HCT116 (cell line): ENCODE measurements around the gene SENP8. TPM values are rescaled to one million over a fixed set of nuclear protein-coding genes. Genes with fewer than 3 reads are reported as not detected.

ENCODE experiments used
- ATAC-seq: fragments of 200-7000 bp; cut with Tn5 transposase; 2 replicates; pipeline ENCODE4 v1.9.1; 2020; ENCODE audit warnings: mild to moderate bottlenecking, moderate library complexity
- BruUV-seq: library from RNA; stranded (reverse); fragments of 400-500 nt; replicated peaks from 2 replicates; lab custom pipeline; 2021; lab: Mats Ljungman, UMichigan
- CTCF ChIA-PET: fragments of 300-600 bp; sonication (Branson Sonifier 250); formaldehyde crosslinking; loops from one replicate; lab custom pipeline; 2021; ENCODE audit warnings: antibody characterized with exemption; lab: Charles Lee
- POLR2A ChIA-PET: fragments of 300-600, 350-600 bp; sonication (Branson Sonifier 250); formaldehyde crosslinking; loops from one replicate; lab custom pipeline; 2021; ENCODE audit warnings: antibody characterized with exemption; lab: Charles Lee
- RAD21 ChIA-PET, 2 experiments: fragments of 300-600 bp; sonication (Branson Sonifier 250); formaldehyde crosslinking; loops; one replicate each; lab custom pipeline; 2023; ENCODE audit warnings: low total read pairs in 2 of 2; ENCODE audit not compliant: uncharacterized antibody in 2 of 2, unreplicated experiment in 2 of 2, low non-redundant PET in 1 of 2; lab: Charles Lee
- DNase-seq: peaks from one replicate; pipeline ENCODE4 v3.0.0-alpha.2; 2010; ENCODE audit warnings: low read depth, low spot score
- H2AFZ ChIP-seq: fragments of 200-600 bp; shearing (Covaris generic), sonication (generic); 2 replicates; pipeline ENCODE4 v1.6.1; 2017; ENCODE audit warnings: low read depth, mixed run types, mixed read lengths, antibody characterized with exemption, low read length; ENCODE audit not compliant: poor library complexity, severe bottlenecking
- H3K27ac ChIP-seq: 2 replicates; pipeline ENCODE4 v1.5.1; 2012; ENCODE audit warnings: low read depth, low read length
- H3K27me3 ChIP-seq: fragments of 200-600 bp; sonication (generic); 2 replicates; pipeline ENCODE4 v1.6.1; 2016; ENCODE audit warnings: mixed run types, low read length, mixed read lengths; ENCODE audit not compliant: insufficient read depth
- H3K36me3 ChIP-seq, 2 experiments: fragments of 200-500 bp in 1 of 2; fragments of 200-600 bp in 1 of 2; sonication (Bioruptor generic) in 1 of 2; sonication (generic) in 1 of 2; 2 replicates each; pipeline versions ENCODE4 v1.5.1 to v1.6.1; 2014 to 2016; ENCODE audit warnings: low read length in 2 of 2, inconsistent platforms in 1 of 2, mixed read lengths in 1 of 2, mixed run types in 1 of 2; ENCODE audit not compliant: insufficient read depth in 2 of 2, control insufficient read depth in 1 of 2
- H3K4me1 ChIP-seq, 2 experiments: fragments of 200-600 bp in 1 of 2; sonication (generic) in 1 of 2; 2 replicates each; pipeline versions ENCODE4 v1.5.1 to v1.6.1; 2012 to 2017; ENCODE audit warnings: low read length in 2 of 2, inconsistent platforms in 1 of 2, mild to moderate bottlenecking in 1 of 2, mixed read lengths in 1 of 2, mixed run types in 1 of 2, moderate library complexity in 1 of 2; ENCODE audit not compliant: insufficient read depth in 2 of 2, control insufficient read depth in 1 of 2
- H3K4me2 ChIP-seq: fragments of 200-600 bp; sonication (generic); 2 replicates; pipeline ENCODE4 v1.6.1; 2017; ENCODE audit warnings: mixed run types, low read length, mixed read lengths
- H3K4me3 ChIP-seq, 2 experiments: fragments of 200-600 bp in 1 of 2; sonication (generic) in 1 of 2; replicated peaks in 1 of 2; 2 replicates each; pipeline ENCODE4 v1.5.1; 2011 to 2016; ENCODE audit warnings: low read length in 2 of 2, control low read depth in 1 of 2, low read depth in 1 of 2, mild to moderate bottlenecking in 1 of 2, mixed read lengths in 1 of 2, mixed run types in 1 of 2
- H3K79me2 ChIP-seq: fragments of 200-600 bp; sonication (generic); 2 replicates; pipeline ENCODE4 v1.6.1; 2017; ENCODE audit warnings: mild to moderate bottlenecking, mixed run types, low read length, moderate library complexity, mixed read lengths; ENCODE audit not compliant: insufficient read depth
- H3K9ac ChIP-seq: fragments of 200-600 bp; sonication (generic); 2 replicates; pipeline ENCODE4 v1.6.1; 2016; ENCODE audit warnings: low read length, mixed read lengths
- H3K9me2 ChIP-seq: fragments of 200-600 bp; sonication (generic), shearing (Covaris generic); 2 replicates; pipeline ENCODE4 v1.6.1; 2017; ENCODE audit warnings: mixed run types, mild to moderate bottlenecking, moderate library complexity; ENCODE audit not compliant: insufficient read depth
- H3K9me3 ChIP-seq, 2 experiments: fragments of 200-500 bp in 1 of 2; fragments of 200-600 bp in 1 of 2; sonication (Bioruptor generic) in 1 of 2; sonication (generic) in 1 of 2; 2 replicates each; pipeline ENCODE4 v1.6.1; 2014 to 2017; ENCODE audit warnings: low read length in 2 of 2, mixed read lengths in 2 of 2, inconsistent platforms in 1 of 2, low read depth in 1 of 2, mild to moderate bottlenecking in 1 of 2, mixed run types in 1 of 2, moderate library complexity in 1 of 2; ENCODE audit not compliant: control insufficient read depth in 1 of 2, insufficient read depth in 1 of 2
- H4K20me1 ChIP-seq: fragments of 200-600 bp; sonication (generic), shearing (Covaris generic); 2 replicates; pipeline ENCODE4 v1.6.1; 2017; ENCODE audit warnings: mixed run types, mild to moderate bottlenecking, moderate library complexity; ENCODE audit not compliant: insufficient read depth
- ATF3 ChIP-seq: IDR thresholded peaks from 2 replicates; pipeline ENCODE4 v1.6.1; 2012
- CBX3 ChIP-seq: IDR thresholded peaks from 2 replicates; pipeline ENCODE4 v1.6.1; 2012; ENCODE audit warnings: low read depth
- CEBPB ChIP-seq: IDR thresholded peaks from 2 replicates; pipeline ENCODE4 v1.6.1; 2012; ENCODE audit warnings: low read depth
- EGR1 ChIP-seq: IDR thresholded peaks from 2 replicates; pipeline ENCODE4 v1.6.1; 2012; ENCODE audit warnings: low read depth
- ELF1 ChIP-seq: IDR thresholded peaks from 2 replicates; pipeline ENCODE4 v1.6.1; 2012; ENCODE audit warnings: low read depth, borderline replicate concordance
- EZH2phosphoT487 ChIP-seq: fragments of 200-600 bp; IDR thresholded peaks from 2 replicates; pipeline ENCODE4 v1.6.1; 2018; ENCODE audit warnings: antibody characterized with exemption, borderline replicate concordance
- FOSL1 ChIP-seq: IDR thresholded peaks from 2 replicates; pipeline ENCODE4 v1.6.1; 2012; ENCODE audit warnings: low read depth
- POLR2A ChIP-seq: IDR thresholded peaks from 2 replicates; pipeline ENCODE4 v1.7.0; 2011; ENCODE audit warnings: borderline replicate concordance; ENCODE audit not compliant: insufficient read depth, insufficient read length; ENCODE audit errors: extremely low read depth
- POLR2AphosphoS5 ChIP-seq: IDR thresholded peaks from 2 replicates; pipeline ENCODE4 v1.6.1; 2011; ENCODE audit warnings: mild to moderate bottlenecking, low read depth, low read length, moderate library complexity
- SIN3A ChIP-seq: IDR thresholded peaks from 2 replicates; pipeline ENCODE4 v1.6.1; 2012; ENCODE audit warnings: low read depth
- TCF7L2 ChIP-seq: IDR thresholded peaks from 2 replicates; pipeline ENCODE4 v1.7.0; 2011; ENCODE audit warnings: borderline replicate concordance, inconsistent platforms; ENCODE audit not compliant: insufficient read depth, insufficient read length; ENCODE audit errors: extremely low read depth
- YY1 ChIP-seq: IDR thresholded peaks from 2 replicates; pipeline ENCODE4 v1.6.1; 2011; ENCODE audit warnings: low read length, low read depth, moderate library complexity, mild to moderate bottlenecking; ENCODE audit not compliant: insufficient replicate concordance; ENCODE audit errors: extremely low read depth
- ZFX ChIP-seq: fragments of 450-650 bp; IDR thresholded peaks from 2 replicates; pipeline ENCODE4 v1.6.1; 2017
- ZNF274 ChIP-seq: fragments of 200-500 bp; sonication (Bioruptor generic); IDR thresholded peaks from 2 replicates; pipeline ENCODE4 v1.6.1; 2014; ENCODE audit warnings: mild to moderate bottlenecking, low read depth, low read length, inconsistent platforms
- intact Hi-C: fragments of 100-400 bp; cut with micrococcal nuclease; formaldehyde crosslinking; loops from 2 replicates; pipeline ENCODE4 v1.10.0; 2022
- total RNA-seq: library from RNA; stranded (reverse); gene quantifications from one replicate; pipeline ENCODE4 v1.2.1, GENCODE V29; 2021; ENCODE audit not compliant: unreplicated experiment
- TF ChIP-seq, protein P1 (sequence below), 3 experiments: fragments of 200-600 bp in 1 of 3; sonication (generic) in 1 of 3; IDR thresholded peaks in 2 of 3; conservative IDR thresholded peaks in 1 of 3; 2 replicates each; pipeline ENCODE4 v1.5.1; 2012 to 2017; ENCODE audit warnings: low read depth in 2 of 3, low read length in 2 of 3, antibody characterized with exemption in 1 of 3, borderline replicate concordance in 1 of 3, control low read depth in 1 of 3, mild to moderate bottlenecking in 1 of 3, mixed read lengths in 1 of 3, mixed run types in 1 of 3, moderate library complexity in 1 of 3; ENCODE audit not compliant: insufficient read depth in 1 of 3
- TF ChIP-seq, protein P2 (sequence below): IDR thresholded peaks from 2 replicates; pipeline ENCODE4 v1.6.1; 2011; ENCODE audit warnings: mild to moderate bottlenecking, low read length, moderate library complexity; ENCODE audit not compliant: insufficient replicate concordance; ENCODE audit errors: extremely low read depth
- TF ChIP-seq, protein P3 (sequence below): IDR thresholded peaks from 2 replicates; pipeline ENCODE4 v1.6.1; 2012; ENCODE audit warnings: low read depth

SENP8 gene
- total RNA-seq, 1 experiment from 2014 or later: 3.8 TPM

DNA sequence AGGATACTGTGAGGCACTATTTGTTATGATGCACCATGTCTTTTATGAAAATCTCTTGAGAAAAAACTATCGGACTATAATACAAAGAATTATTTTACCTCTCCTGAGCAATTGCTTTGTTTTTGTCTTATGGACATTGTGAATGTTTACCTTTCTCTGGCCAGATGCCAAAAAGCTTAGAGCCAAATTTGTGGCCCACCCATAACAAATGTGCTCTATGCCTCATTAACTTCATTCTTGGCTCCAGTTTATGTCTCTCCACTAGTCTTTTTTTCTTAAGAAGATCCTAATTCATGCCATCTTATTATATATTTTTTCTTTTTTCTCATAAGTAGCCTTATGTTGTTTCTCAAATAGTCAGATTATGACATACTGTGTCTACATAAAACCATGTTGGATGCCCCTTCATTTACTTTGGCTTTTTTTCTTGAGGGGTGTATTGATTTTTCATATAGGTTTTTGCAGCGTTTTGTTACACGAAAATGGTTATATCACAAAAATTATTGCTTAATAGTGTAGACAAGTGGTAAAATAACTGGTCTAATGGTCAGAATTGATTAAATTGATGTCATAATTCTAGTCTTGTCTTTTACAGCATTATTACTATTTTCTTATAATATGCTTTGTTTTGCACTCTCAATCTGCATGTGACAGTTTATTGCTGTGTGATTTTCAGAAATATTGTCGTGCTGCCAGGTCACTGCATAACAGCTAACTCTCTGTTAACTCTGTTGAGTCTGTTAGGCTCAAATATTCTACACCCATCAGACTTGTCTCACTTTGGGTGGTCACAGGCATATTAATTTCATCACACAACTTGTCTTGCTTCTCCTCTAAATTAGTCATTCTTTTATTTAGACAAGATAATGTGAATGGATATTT is 18.2 kb downstream of the SENP8 start (continued):
- TF ChIP-seq ATF3 (no peak), ZFX (no peak), EGR1 (no peak)

GRCh38 chr15:72139667-72140066 is 21.5 kb downstream of the SENP8 start:
- RAD21 ChIA-PET: no interaction called here
- TF ChIP-seq ELF1 (no peak), POLR2A (no peak), CEBPB (no peak), POLR2AphosphoS5 (no peak), EZH2phosphoT487 (no peak), SIN3A (no peak), ZFX (no peak), ZNF274 (no peak), CBX3 (no peak), YY1 (no peak), TCF7L2 (no peak), EGR1 (no peak), FOSL1 (no peak)
- TF ChIP-seq, protein P1, sequence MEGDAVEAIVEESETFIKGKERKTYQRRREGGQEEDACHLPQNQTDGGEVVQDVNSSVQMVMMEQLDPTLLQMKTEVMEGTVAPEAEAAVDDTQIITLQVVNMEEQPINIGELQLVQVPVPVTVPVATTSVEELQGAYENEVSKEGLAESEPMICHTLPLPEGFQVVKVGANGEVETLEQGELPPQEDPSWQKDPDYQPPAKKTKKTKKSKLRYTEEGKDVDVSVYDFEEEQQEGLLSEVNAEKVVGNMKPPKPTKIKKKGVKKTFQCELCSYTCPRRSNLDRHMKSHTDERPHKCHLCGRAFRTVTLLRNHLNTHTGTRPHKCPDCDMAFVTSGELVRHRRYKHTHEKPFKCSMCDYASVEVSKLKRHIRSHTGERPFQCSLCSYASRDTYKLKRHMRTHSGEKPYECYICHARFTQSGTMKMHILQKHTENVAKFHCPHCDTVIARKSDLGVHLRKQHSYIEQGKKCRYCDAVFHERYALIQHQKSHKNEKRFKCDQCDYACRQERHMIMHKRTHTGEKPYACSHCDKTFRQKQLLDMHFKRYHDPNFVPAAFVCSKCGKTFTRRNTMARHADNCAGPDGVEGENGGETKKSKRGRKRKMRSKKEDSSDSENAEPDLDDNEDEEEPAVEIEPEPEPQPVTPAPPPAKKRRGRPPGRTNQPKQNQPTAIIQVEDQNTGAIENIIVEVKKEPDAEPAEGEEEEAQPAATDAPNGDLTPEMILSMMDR (IDR thresholded peaks at IDR 0.05 in 2 of 3, conservative IDR thresholded peaks at IDR 0.05 in 1 of 3; ENCODE audit: borderline replicate concordance in 1 of 3, insufficient read depth in 1 of 3, low read depth in 2 of 3, low read length in 2 of 3): no peak
- TF ChIP-seq, protein P2, sequence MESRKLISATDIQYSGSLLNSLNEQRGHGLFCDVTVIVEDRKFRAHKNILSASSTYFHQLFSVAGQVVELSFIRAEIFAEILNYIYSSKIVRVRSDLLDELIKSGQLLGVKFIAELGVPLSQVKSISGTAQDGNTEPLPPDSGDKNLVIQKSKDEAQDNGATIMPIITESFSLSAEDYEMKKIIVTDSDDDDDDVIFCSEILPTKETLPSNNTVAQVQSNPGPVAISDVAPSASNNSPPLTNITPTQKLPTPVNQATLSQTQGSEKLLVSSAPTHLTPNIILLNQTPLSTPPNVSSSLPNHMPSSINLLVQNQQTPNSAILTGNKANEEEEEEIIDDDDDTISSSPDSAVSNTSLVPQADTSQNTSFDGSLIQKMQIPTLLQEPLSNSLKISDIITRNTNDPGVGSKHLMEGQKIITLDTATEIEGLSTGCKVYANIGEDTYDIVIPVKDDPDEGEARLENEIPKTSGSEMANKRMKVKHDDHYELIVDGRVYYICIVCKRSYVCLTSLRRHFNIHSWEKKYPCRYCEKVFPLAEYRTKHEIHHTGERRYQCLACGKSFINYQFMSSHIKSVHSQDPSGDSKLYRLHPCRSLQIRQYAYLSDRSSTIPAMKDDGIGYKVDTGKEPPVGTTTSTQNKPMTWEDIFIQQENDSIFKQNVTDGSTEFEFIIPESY: no peak
- TF ChIP-seq, protein P3, sequence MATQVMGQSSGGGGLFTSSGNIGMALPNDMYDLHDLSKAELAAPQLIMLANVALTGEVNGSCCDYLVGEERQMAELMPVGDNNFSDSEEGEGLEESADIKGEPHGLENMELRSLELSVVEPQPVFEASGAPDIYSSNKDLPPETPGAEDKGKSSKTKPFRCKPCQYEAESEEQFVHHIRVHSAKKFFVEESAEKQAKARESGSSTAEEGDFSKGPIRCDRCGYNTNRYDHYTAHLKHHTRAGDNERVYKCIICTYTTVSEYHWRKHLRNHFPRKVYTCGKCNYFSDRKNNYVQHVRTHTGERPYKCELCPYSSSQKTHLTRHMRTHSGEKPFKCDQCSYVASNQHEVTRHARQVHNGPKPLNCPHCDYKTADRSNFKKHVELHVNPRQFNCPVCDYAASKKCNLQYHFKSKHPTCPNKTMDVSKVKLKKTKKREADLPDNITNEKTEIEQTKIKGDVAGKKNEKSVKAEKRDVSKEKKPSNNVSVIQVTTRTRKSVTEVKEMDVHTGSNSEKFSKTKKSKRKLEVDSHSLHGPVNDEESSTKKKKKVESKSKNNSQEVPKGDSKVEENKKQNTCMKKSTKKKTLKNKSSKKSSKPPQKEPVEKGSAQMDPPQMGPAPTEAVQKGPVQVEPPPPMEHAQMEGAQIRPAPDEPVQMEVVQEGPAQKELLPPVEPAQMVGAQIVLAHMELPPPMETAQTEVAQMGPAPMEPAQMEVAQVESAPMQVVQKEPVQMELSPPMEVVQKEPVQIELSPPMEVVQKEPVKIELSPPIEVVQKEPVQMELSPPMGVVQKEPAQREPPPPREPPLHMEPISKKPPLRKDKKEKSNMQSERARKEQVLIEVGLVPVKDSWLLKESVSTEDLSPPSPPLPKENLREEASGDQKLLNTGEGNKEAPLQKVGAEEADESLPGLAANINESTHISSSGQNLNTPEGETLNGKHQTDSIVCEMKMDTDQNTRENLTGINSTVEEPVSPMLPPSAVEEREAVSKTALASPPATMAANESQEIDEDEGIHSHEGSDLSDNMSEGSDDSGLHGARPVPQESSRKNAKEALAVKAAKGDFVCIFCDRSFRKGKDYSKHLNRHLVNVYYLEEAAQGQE: no peak

More at GRCh38 chr15:72139667-72140066, 21.5 kb downstream of the SENP8 start:
- no peaks in the 10 kb centered on the region for H3K79me2 ChIP-seq
- intact Hi-C loops: no loop called here
- no peak overlapping the region for H3K4me2 ChIP-seq
- no peak overlapping the region for H3K4me3 ChIP-seq
- POLR2A ChIA-PET: no interaction called here
- CTCF ChIA-PET: no interaction called here
- no TSS peak for BruUV-seq
- H3K9me3 ChIP-seq: no peaks in the 10 kb centered on the region
- no peak overlapping the region for H3K27ac ChIP-seq
- no peaks in the 10 kb centered on the region for H4K20me1 ChIP-seq
- DNase-seq: no peak
- H3K9me2 ChIP-seq: no peaks in the 10 kb centered on the region
- H2AFZ ChIP-seq: no peak overlapping the region
- no peak overlapping the region for H3K9ac ChIP-seq
- H3K4me1 ChIP-seq: no peaks in the 10 kb centered on the region
- ATAC-seq: no peak
- H3K36me3 ChIP-seq: no peaks in the 10 kb centered on the region
- no peaks in the 10 kb centered on the region for H3K27me3 ChIP-seq
